ENCODE results near the gene WDFY2.

DNA sequence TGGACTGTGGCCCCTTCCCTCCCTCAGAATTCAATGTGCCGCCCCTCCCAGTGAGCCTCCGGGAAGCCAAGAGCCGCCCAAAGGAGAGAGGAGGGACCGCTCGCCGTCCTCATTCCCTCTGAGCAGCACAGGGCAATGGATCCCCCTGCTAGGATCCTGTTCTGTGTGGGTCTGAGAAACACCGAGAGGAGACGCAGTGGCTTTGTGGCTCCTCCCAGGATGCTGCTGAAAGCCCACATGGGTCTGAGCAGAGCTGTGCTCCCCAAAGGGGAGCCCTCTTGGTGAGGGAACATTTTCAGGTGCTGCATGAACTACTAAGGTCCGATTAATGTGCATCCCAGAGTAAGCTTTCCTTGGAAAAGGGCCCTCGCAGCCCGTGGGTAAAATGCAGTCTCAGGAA is 189.3 kb downstream of the WDFY2 start:
- no peak for TF ChIP-seq CTCF (IDR thresholded peaks at IDR 0.05; ENCODE audit: low read depth, low read length, missing input control)
- TF ChIP-seq GABPA (IDR thresholded peaks at IDR 0.05 in 1 of 2, conservative IDR thresholded peaks at IDR 0.05 in 1 of 2), result no peak
- TF ChIP-seq EGR1 (IDR thresholded peaks at IDR 0.05; ENCODE audit: low read depth in 2 of 2), result no peak
